ENCODE data around the gene SCFD2.

DNA sequence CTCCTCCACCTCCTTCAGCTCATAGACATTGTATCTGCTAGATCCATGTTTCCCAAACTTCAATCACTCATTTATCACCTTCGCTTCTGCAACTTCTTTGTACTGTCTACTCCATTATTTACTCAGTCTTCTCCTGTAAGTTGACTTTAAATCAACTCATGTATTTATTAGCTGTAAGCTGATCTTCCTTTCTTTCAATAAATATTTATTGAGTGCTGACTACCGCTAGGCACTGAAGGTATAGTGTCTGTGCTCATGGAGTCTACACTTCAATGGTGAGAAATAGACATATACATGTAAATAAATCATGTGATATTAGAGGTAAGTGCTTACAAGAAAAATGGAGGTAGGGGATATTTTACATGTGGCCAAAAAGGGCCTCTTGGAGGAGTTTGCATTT is 429.1 kb downstream of the SCFD2 start:
- TF ChIP-seq, protein P1, sequence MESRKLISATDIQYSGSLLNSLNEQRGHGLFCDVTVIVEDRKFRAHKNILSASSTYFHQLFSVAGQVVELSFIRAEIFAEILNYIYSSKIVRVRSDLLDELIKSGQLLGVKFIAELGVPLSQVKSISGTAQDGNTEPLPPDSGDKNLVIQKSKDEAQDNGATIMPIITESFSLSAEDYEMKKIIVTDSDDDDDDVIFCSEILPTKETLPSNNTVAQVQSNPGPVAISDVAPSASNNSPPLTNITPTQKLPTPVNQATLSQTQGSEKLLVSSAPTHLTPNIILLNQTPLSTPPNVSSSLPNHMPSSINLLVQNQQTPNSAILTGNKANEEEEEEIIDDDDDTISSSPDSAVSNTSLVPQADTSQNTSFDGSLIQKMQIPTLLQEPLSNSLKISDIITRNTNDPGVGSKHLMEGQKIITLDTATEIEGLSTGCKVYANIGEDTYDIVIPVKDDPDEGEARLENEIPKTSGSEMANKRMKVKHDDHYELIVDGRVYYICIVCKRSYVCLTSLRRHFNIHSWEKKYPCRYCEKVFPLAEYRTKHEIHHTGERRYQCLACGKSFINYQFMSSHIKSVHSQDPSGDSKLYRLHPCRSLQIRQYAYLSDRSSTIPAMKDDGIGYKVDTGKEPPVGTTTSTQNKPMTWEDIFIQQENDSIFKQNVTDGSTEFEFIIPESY (IDR thresholded peaks at IDR 0.05) = no peak
- TF ChIP-seq, protein P2, sequence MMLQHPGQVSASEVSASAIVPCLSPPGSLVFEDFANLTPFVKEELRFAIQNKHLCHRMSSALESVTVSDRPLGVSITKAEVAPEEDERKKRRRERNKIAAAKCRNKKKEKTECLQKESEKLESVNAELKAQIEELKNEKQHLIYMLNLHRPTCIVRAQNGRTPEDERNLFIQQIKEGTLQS (IDR thresholded peaks at IDR 0.05) = no peak
- TF ChIP-seq, protein P3, sequence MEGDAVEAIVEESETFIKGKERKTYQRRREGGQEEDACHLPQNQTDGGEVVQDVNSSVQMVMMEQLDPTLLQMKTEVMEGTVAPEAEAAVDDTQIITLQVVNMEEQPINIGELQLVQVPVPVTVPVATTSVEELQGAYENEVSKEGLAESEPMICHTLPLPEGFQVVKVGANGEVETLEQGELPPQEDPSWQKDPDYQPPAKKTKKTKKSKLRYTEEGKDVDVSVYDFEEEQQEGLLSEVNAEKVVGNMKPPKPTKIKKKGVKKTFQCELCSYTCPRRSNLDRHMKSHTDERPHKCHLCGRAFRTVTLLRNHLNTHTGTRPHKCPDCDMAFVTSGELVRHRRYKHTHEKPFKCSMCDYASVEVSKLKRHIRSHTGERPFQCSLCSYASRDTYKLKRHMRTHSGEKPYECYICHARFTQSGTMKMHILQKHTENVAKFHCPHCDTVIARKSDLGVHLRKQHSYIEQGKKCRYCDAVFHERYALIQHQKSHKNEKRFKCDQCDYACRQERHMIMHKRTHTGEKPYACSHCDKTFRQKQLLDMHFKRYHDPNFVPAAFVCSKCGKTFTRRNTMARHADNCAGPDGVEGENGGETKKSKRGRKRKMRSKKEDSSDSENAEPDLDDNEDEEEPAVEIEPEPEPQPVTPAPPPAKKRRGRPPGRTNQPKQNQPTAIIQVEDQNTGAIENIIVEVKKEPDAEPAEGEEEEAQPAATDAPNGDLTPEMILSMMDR (IDR thresholded peaks at IDR 0.05; ENCODE audit: low read depth, low read length, missing input control) = no peak
- TF ChIP-seq HNF4G (IDR thresholded peaks at IDR 0.05) = no peak
- no peak for TF ChIP-seq MAX (IDR thresholded peaks at IDR 0.05)
- no peak for TF ChIP-seq EGR1 (IDR thresholded peaks at IDR 0.05; ENCODE audit: low read depth in 2 of 2)
- no peak for TF ChIP-seq YY1 (IDR thresholded peaks at IDR 0.05)
- TF ChIP-seq TAF1 (conservative IDR thresholded peaks at IDR 0.05) = no peak
- no peak for TF ChIP-seq GABPA (IDR thresholded peaks at IDR 0.05 in 1 of 2, conservative IDR thresholded peaks at IDR 0.05 in 1 of 2)
- TF ChIP-seq, protein P4, sequence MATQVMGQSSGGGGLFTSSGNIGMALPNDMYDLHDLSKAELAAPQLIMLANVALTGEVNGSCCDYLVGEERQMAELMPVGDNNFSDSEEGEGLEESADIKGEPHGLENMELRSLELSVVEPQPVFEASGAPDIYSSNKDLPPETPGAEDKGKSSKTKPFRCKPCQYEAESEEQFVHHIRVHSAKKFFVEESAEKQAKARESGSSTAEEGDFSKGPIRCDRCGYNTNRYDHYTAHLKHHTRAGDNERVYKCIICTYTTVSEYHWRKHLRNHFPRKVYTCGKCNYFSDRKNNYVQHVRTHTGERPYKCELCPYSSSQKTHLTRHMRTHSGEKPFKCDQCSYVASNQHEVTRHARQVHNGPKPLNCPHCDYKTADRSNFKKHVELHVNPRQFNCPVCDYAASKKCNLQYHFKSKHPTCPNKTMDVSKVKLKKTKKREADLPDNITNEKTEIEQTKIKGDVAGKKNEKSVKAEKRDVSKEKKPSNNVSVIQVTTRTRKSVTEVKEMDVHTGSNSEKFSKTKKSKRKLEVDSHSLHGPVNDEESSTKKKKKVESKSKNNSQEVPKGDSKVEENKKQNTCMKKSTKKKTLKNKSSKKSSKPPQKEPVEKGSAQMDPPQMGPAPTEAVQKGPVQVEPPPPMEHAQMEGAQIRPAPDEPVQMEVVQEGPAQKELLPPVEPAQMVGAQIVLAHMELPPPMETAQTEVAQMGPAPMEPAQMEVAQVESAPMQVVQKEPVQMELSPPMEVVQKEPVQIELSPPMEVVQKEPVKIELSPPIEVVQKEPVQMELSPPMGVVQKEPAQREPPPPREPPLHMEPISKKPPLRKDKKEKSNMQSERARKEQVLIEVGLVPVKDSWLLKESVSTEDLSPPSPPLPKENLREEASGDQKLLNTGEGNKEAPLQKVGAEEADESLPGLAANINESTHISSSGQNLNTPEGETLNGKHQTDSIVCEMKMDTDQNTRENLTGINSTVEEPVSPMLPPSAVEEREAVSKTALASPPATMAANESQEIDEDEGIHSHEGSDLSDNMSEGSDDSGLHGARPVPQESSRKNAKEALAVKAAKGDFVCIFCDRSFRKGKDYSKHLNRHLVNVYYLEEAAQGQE (IDR thresholded peaks at IDR 0.05) = no peak
- TF ChIP-seq RAD21 (IDR thresholded peaks at IDR 0.05) = no peak
- no peak for TF ChIP-seq JUND (IDR thresholded peaks at IDR 0.05)
- TF ChIP-seq RXRA (IDR thresholded peaks at IDR 0.05) = no peak
- TF ChIP-seq HNF4A (conservative IDR thresholded peaks at IDR 0.05) = no peak
